Mononuclear cell (primary cell): ENCODE data around the gene SH2D7. TPM values are rescaled to one million over a fixed set of nuclear protein-coding genes. Genes with fewer than 3 reads are reported as not detected.

Experiments used
- H3K27me3 ChIP-seq: 2 replicates; pipeline ENCODE4 v1.6.0; 2011; ENCODE audit warnings: low read length, control low read depth; ENCODE audit not compliant: insufficient read depth
- H3K4me1 ChIP-seq: 2 replicates; pipeline ENCODE4 v1.5.1; 2011; ENCODE audit warnings: mild to moderate bottlenecking, low read length, control low read depth; ENCODE audit not compliant: insufficient read depth
- H3K4me3 ChIP-seq: 2 replicates; pipeline ENCODE4 v1.5.1; 2011; ENCODE audit warnings: mild to moderate bottlenecking, low read length, moderate library complexity
- H3K9me3 ChIP-seq: 2 replicates; pipeline ENCODE4 v1.5.1; 2011; ENCODE audit warnings: low read depth, mild to moderate bottlenecking, control low read depth, low read length
- total RNA-seq: library from RNA; depleted of rRNA; stranded (reverse); fragments of >200 nt; gene quantifications from one replicate; pipeline ENCODE4 v1.2.3, GENCODE V29; 2012

The SH2D7 gene
- not detected for total RNA-seq

GRCh38 chr15:78092261-78093041, at the start of gene SH2D7:
TSS of gene SH2D7 (plus strand) at chr15:78092561. CDS start at chr15:78092585, 24 bp downstream.
- Histone ChIP-seq H3K27me3 (no peaks in the 10 kb centered on the region), H3K4me3 (no peak within 1 kb of the TSS), H3K4me1 (peaks cover 15% of the 10 kb centered on the region), H3K9me3 (no peaks in the 10 kb centered on the region)

- no peak overlapping the region for H3K4me3 ChIP-seq
Observed at GRCh38 chr15:78044407-78045155, 47.8 kb upstream of the SH2D7 start.

GRCh38 chr15:78045189-78045588, 47.2 kb upstream of the SH2D7 start:
- Histone ChIP-seq H3K4me1 (peaks cover 83% of the 10 kb centered on the region), H3K27me3 (no peaks in the 10 kb centered on the region), H3K4me3 (no peak overlapping the region), H3K9me3 (no peaks in the 10 kb centered on the region)

More at GRCh38 chr15:78044407-78045155, 47.8 kb upstream of the SH2D7 start:
- Histone ChIP-seq H3K4me1 (peaks cover 83% of the 10 kb centered on the region), H3K9me3 (no peaks in the 10 kb centered on the region), H3K27me3 (no peaks in the 10 kb centered on the region)

GRCh38 chr15:78046796-78047341, 45.5 kb upstream of the SH2D7 start:
- no peaks in the 10 kb centered on the region for H3K27me3 ChIP-seq
- H3K9me3 ChIP-seq, result no peaks in the 10 kb centered on the region
- H3K4me1 ChIP-seq, result peaks cover 89% of the 10 kb centered on the region
- no peak overlapping the region for H3K4me3 ChIP-seq

GRCh38 chr15:78047761-78048627, 44.4 kb upstream of the SH2D7 start:
- Histone ChIP-seq H3K27me3 (no peaks in the 10 kb centered on the region), H3K4me3 (no peak overlapping the region), H3K4me1 (peaks cover 92% of the 10 kb centered on the region), H3K9me3 (no peaks in the 10 kb centered on the region)

GRCh38 chr15:78048628-78048920, 43.8 kb upstream of the SH2D7 start:
- Histone ChIP-seq H3K27me3 (no peaks in the 10 kb centered on the region), H3K9me3 (no peaks in the 10 kb centered on the region), H3K4me3 (no peak overlapping the region), H3K4me1 (peaks cover 93% of the 10 kb centered on the region)

- H3K9me3 ChIP-seq, result no peaks in the 10 kb centered on the region
- peaks cover 88% of the 10 kb centered on the region for H3K4me1 ChIP-seq
- H3K27me3 ChIP-seq, result no peaks in the 10 kb centered on the region
- no peak overlapping the region for H3K4me3 ChIP-seq
Observed at GRCh38 chr15:78049691-78050440, 42.5 kb upstream of the SH2D7 start.

GRCh38 chr15:78050441-78050809, 41.9 kb upstream of the SH2D7 start:
- Histone ChIP-seq H3K9me3 (no peaks in the 10 kb centered on the region), H3K4me3 (no peak overlapping the region), H3K4me1 (peaks cover 89% of the 10 kb centered on the region), H3K27me3 (no peaks in the 10 kb centered on the region)

- no peaks in the 10 kb centered on the region for H3K27me3 ChIP-seq
- no peak overlapping the region for H3K4me3 ChIP-seq
- H3K4me1 ChIP-seq, result peaks cover 92% of the 10 kb centered on the region
- no peaks in the 10 kb centered on the region for H3K9me3 ChIP-seq
Observed at GRCh38 chr15:78050826-78051225, 41.5 kb upstream of the SH2D7 start.

GRCh38 chr15:78051596-78051995, 40.8 kb upstream of the SH2D7 start:
- H3K4me3 ChIP-seq, result no peak overlapping the region
- peaks cover 92% of the 10 kb centered on the region for H3K4me1 ChIP-seq
- H3K9me3 ChIP-seq, result no peaks in the 10 kb centered on the region
- H3K27me3 ChIP-seq, result no peaks in the 10 kb centered on the region

- Histone ChIP-seq H3K27me3 (no peaks in the 10 kb centered on the region), H3K9me3 (no peaks in the 10 kb centered on the region), H3K4me1 (peaks cover 92% of the 10 kb centered on the region), H3K4me3 (no peak overlapping the region)
Observed at GRCh38 chr15:78052001-78052401, 40.4 kb upstream of the SH2D7 start.

- Histone ChIP-seq H3K9me3 (no peaks in the 10 kb centered on the region), H3K4me3 (no peak overlapping the region)
Observed at GRCh38 chr15:78052545-78052944, 39.8 kb upstream of the SH2D7 start.

GRCh38 chr15:78054518-78054917, 37.8 kb upstream of the SH2D7 start:
- Histone ChIP-seq H3K9me3 (no peaks in the 10 kb centered on the region), H3K4me3 (no peak overlapping the region), H3K4me1 (peaks cover 92% of the 10 kb centered on the region), H3K27me3 (no peaks in the 10 kb centered on the region)

More at GRCh38 chr15:78052545-78052944, 39.8 kb upstream of the SH2D7 start:
- Histone ChIP-seq H3K27me3 (no peaks in the 10 kb centered on the region), H3K4me1 (peaks cover 92% of the 10 kb centered on the region)

- Histone ChIP-seq H3K9me3 (no peaks in the 10 kb centered on the region), H3K27me3 (no peaks in the 10 kb centered on the region), H3K4me1 (peaks cover 90% of the 10 kb centered on the region), H3K4me3 (no peak overlapping the region)
Observed at GRCh38 chr15:78054966-78055365, 37.4 kb upstream of the SH2D7 start.
